ENCODE results near the gene NEDD8.

DNA sequence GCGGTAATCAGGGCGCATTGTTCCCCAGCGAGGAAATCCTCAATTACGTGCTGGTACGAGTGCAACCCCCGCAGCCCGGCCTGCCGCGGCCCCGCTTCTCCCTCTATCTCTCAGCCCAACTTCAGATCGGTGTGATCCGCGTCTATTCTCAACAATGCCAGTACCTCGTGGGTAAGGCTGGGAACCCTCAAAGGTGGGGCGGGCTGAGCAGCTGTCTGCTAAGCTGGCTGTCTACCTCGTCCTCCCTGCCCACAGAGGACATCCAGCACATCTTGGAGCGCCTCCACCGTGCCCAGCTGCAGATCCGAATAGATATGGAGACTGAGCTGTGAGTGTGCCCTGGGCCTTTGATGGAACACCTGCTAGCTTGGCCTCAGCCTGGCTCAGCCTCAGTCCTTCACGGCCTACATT lies 59.3 kb downstream of the NEDD8 start:
- no peak for TF ChIP-seq YY1 (IDR thresholded peaks at IDR 0.05; ENCODE audit: insufficient read depth, insufficient read length)
- TF ChIP-seq SUZ12 (IDR thresholded peaks at IDR 0.05; ENCODE audit: extremely low read depth, insufficient read depth, insufficient read length) = no peak
- no peak for TF ChIP-seq ZNF274 (IDR thresholded peaks at IDR 0.05; ENCODE audit: low read depth, low read length)

Measured in NT2/D1 (cell line).